Stimulated activated CD8-positive, alpha-beta memory T cell treated with anti-CD3 and anti-CD28 coated beads, Interleukin-7, amount 100 ng/mL, for 1 hour (primary cell): Measurements from ENCODE around the gene FBXO17.
"Not testable (repeated sequence)": the region's sequence is repeated elsewhere in the genome, so short reads cannot be mapped to it uniquely, and the experiment has no call there.

ENCODE experiments used
- DNase-seq, 2 donors: peaks; one replicate each; pipeline ENCODE4 v3.0.0-alpha.2; 2020; ENCODE audit warnings: low read depth in 2 of 2

FBXO17 gene

DNA sequence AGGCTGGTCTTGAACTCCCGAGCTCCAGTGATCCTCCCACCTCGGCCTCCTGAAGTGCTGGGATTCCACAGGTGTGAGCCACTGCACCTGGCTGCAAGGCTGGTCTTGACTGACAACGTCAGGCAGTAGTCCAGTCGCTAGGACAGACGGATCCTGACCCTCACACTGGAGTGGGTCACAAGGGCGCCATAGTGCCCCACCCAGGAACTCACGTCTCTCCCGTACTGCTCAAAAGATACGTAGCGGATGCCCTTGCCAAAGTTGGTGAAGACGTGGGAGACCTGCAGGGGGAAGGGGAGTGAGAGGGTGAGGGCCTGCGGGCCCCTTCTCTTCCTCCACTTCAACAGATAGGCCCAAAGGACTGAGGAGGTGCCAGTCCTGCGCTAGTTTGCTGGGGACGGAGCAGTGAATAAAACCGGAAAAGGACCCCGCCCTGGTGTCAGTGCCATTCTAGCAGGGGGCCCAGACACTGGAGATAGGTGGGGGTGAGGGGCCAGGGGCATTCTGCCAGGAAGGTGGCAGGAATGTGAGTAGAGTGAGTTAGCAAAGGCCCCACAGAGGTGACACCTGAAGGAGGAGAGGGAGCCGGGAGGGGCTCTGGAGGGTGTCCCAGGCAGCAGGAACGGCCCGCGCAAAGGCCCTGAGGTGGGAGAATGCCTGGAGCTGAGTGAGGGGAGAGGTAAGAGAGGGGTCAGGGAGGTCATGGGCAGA is 32.9 kb downstream of the FBXO17 start:
- no peak for DNase-seq

DNA sequence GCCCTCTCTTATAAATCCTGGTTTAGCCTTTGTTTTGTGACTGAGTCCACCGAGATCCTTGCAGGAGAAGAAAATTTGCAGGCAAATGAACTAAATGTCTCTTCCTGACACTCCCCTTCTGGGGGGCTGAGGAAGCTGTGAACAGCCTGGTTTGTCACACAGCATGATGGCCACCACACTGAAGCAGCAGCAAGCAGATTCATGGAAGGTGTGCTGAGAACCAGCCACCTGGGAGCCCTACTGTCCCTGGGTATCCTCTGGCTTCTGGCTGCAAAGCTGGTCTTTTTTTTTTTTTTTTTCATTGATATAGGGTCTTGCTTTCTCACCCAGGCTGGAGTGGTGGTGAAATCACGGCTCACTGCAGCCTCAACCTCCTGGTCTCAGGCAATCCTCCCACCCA is 33.6 kb downstream of the FBXO17 start:
- no peak for DNase-seq

GRCh38 chr19:38941466-38941865 is 34.1 kb downstream of the FBXO17 start:
- not testable (repeated sequence) for DNase-seq

DNA sequence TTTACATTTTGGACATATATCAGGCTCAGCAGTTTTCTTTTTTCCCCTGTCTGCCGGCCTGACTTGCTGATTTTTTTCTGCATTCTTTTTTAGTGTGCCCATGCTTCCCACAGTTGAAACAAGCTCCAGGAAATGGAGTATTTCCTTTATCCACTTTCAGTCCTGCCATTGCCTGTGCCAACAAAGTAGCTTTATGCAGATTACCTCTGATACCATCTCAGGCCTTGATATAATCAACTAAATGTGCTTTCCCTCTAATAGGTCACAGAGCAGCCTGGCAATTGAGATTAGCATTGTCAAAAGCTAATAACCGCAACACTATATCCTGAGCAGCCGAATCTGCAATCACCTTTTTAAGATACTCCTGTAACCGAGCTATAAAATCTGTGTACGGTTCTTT is 35.6 kb downstream of the FBXO17 start:
- no peak for DNase-seq

GRCh38 chr19:38933544-38933943 is 42.0 kb downstream of the FBXO17 start:
- DNase-seq, result no peak

DNA sequence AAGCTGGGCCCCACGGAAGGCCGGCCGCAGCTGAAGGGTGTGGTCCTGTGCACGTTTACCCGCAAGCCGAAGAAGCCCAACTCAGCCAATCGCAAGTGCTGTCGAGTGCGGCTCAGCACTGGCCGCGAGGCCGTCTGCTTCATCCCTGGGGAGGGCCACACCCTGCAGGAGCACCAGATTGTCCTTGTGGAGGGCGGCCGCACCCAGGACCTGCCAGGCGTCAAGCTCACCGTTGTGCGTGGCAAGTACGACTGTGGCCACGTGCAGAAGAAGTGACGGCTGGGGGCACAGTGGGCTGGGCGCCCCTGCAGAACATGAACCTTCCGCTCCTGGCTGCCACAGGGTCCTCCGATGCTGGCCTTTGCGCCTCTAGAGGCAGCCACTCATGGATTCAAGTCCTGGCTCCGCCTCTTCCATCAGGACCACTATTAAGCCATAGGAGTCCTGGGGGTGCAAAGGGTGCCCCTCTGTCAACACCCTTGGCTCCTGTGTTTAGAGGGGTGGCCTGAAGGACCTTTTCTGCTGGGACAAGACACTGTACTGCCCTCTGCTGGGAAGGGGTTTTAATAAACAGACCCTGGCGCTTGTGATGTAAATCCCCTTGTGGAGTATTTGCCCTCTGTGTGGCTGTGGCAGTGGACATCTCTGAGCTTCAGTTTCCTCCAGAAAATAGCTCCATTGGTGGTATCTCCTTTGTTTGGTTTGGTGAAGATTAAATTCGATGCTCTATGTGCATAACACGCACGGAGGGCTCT is 42.9 kb downstream of the FBXO17 start:
- DNase-seq, result no peak

- no peak for DNase-seq
These were observed 44.1 kb downstream of the FBXO17 start for GRCh38 chr19:38931521-38931793.

- peak; percentile 92 to 95 for DNase-seq
These were observed 44.6 kb downstream of the FBXO17 start, which contains the start of gene MRPS12 for GRCh38 chr19:38930776-38931520. Gene MRPS12, plus strand, starts transcription at chr19:38930944. Its CDS starts 351 bp downstream, at chr19:38931295.

- peak; percentile 83 to 85 for DNase-seq
These were observed 45.4 kb downstream of the FBXO17 start, which contains the start of gene SARS2 for GRCh38 chr19:38929929-38930775. Gene SARS2, minus strand, starts transcription at chr19:38930763. Its CDS starts 27 bp downstream, at chr19:38930736.

GRCh38 chr19:38928391-38929001 is 47.0 kb downstream of the FBXO17 start:
- DNase-seq, result no peak

DNA sequence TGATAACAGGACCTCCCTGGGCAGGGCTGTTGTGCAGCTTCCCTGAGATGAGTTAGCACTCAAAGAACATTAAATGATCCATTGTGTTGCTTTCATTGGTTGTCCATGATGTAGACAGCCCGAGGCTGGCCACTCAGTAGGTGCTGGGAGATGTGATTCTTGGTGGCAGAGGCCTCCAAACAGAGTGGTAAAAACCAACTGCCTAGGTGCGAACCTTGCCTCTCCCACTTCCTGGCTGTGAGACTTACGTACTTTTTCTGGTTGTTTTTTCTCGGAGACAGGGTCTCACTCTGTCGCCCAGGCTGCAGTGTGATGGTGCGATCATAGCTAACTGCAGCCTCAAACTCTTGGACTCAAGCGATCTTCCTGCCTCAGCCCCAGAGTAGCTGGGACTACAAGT is 51.2 kb downstream of the FBXO17 start:
- DNase-seq, result peak in 1 of 2 donors; percentile 20

GRCh38 chr19:38922482-38922881 is 53.1 kb downstream of the FBXO17 start:
- no peak for DNase-seq

GRCh38 chr19:38921420-38922274 is 53.9 kb downstream of the FBXO17 start:
- DNase-seq, result no peak

DNA sequence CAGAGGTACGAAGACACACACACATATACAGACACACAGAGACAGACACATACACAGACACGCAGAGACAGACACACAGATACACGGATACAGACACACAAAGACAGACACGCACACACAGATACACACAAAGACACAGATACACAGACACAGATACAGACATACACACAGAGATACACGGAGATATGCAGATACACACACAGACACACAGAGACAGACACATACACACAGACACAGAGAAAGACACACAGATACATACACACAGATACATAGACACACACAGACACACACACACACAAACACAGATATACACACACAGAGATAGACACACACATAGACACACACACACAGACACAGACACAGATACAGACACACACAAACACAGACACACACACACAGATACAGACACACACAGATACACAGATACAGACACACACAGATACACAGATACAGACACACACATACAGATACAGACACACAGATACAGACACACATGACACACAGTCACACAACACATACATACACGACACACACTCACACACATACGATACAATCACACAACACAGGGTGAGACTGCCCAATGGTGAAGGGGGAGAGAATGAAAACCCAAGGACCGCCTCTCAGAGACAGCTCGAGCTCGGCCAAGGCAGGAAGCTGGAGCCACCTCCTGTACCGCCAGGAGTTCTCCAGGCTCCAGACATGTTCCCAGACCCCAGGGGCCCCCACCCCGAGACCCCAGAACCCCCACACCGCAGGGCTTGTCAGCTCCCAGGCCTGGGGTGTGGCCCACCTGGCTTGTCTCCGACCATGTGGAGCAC is 54.7 kb downstream of the FBXO17 start:
- DNase-seq, result no peak

GRCh38 chr19:38919837-38920601 is 55.5 kb downstream of the FBXO17 start:
- no peak for DNase-seq

- DNase-seq, result no peak
These were observed 57.0 kb downstream of the FBXO17 start for GRCh38 chr19:38918526-38918925.

DNA sequence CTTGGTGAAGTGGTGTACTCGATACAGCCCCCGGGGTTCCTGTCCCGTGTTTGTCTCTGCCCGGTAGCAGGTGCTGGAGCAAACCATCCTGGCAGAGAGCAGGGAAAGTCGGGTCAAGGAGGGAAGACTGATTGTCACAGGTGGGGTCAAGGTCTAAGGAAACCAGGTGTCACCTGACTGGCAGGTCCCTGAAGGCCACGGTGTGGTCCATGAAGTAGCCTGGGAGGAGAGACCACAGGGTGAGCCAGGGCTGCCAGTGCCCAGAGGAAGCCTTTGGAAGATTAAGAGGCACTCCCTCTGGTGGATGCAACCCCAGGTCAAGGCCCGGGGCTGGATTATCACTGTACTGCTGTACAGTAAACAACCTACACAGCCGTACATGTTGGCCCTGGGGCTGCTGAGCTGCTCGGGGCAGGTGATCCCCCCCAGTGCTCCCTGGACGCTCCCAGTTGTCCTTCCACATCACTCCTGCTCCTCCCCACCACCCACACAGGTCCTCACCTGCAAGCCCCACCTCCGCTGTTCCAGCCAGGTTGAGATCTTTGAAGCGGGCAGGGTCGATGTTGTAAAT is 57.5 kb downstream of the FBXO17 start:
- DNase-seq, result no peak

DNA sequence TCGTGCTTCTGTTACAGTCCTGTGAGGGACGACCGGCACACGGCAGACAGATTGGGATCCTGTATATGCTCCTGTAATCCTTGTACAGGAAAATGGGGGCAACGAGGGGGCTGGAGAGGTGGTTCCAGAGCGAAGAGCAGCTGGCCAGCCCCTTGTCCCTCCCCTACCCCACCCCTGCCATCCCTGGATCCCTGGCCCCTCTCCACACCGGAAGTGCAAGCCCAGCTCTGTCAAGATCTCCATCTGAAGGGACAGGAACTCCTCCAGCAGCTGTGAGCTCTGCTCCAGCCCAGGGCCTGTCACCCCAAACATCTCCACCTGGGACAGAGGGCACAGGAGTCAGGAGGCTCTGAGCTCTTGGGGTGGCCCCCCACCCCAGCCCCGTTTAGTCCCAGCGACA is 58.0 kb downstream of the FBXO17 start:
- no peak for DNase-seq
